LNCaP clone FGC (cell line): Measurements from ENCODE around the gene CNTN2.

Experiments used
- DNase-seq: peaks from one replicate; pipeline ENCODE4 v3.0.0-alpha.2; 2011; ENCODE audit warnings: low read depth
- H3K4me3 ChIP-seq: 2 replicates; pipeline ENCODE4 v1.5.1; 2011; ENCODE audit warnings: mild to moderate bottlenecking, low read depth, low read length, control low read depth
- CTCF ChIP-seq: IDR thresholded peaks from 2 replicates; pipeline ENCODE4 v1.5.1; 2012; ENCODE audit warnings: mild to moderate bottlenecking; ENCODE audit not compliant: control insufficient read depth, insufficient read depth; ENCODE audit errors: extremely low read depth

CNTN2 gene

DNA sequence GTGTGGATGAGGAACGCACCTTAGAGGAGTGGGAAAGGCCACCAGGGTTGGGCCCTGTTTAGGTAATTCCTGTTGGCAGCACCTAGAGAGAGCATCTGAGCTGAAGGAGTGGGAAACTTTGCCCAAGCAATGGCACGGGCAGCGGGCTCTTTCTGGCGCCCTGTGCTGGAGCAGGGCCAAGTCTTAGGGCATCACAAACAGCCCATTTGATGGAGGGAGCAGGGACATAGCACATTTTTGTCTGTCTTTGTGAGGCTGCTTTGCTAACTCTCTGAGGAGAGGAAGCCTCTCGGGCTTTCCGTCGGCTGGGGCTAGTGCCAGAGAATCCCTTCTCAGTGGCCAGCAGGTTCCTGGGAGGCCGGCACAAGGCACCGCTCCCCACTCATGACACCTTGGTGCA is 22.5 kb upstream of the CNTN2 start:
- H3K4me3 ChIP-seq = no peak overlapping the region
- no peak for DNase-seq
- TF ChIP-seq CTCF = no peak

DNA sequence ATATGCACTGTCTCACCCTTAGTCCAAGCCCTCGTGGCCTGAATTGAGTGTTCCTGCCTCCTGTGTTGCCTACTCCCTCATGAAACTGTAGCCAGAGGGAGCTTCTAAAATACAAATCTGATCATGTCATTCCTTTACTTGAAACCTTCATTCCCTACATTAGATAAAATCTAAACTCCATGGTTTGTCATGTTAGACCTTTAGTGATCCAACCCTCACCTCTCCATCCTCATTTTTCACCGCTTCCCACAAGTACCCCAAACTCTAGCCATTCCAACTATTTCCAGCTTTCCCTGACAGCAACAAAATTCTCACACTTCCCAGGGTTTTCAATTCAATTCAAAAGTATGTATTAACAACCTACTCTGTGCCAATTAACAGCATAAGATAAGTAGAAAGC is 18.3 kb upstream of the CNTN2 start:
- DNase-seq = no peak
- H3K4me3 ChIP-seq = no peak overlapping the region
- no peak for TF ChIP-seq CTCF

GRCh38 chr1:205025239-205025638 is 17.8 kb upstream of the CNTN2 start:
- no peak overlapping the region for H3K4me3 ChIP-seq
- no peak for TF ChIP-seq CTCF
- no peak for DNase-seq

- no peak for DNase-seq
- H3K4me3 ChIP-seq = no peak overlapping the region
- no peak for TF ChIP-seq CTCF
Measured at GRCh38 chr1:205026181-205026580, 16.8 kb upstream of the CNTN2 start.

- H3K4me3 ChIP-seq = no peak overlapping the region
- TF ChIP-seq CTCF = no peak
- no peak for DNase-seq
Measured at GRCh38 chr1:205028390-205028789, 14.6 kb upstream of the CNTN2 start.

DNA sequence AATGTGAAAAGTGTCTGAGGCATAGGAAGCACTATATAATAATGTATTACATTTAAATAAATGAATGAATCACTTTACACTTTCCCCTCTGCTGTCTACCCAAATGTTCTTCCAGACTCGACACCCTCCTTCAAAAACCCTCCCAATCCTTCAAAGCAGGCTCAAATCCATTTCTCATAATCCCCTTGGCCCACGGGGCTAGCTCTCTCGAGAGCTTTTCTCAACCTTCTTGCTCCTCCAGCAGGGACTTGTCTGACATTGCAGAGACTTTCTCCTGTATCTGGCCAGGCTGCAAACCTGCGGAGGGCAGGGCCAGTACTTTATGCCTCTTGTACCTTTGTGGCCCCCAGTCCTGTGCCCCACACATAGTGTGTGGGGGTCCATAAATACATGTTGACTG is 14.1 kb upstream of the CNTN2 start:
- no peak for DNase-seq
- no peak for TF ChIP-seq CTCF
- H3K4me3 ChIP-seq = no peak overlapping the region

- H3K4me3 ChIP-seq = no peak overlapping the region
- DNase-seq = no peak
- no peak for TF ChIP-seq CTCF
Measured at GRCh38 chr1:205030241-205030640, 12.8 kb upstream of the CNTN2 start.
